HepG2 (cell line): ENCODE measurements around the gene TLE1. TPM values are rescaled to one million over a fixed set of nuclear protein-coding genes. Genes with fewer than 3 reads are reported as not detected.
A peak's percentile ranks its signal among the peaks of the same experiment; 100 is the strongest.

Source experiments
- ATAC-seq: fragments of 200-7000 bp; cut with Tn5 transposase; 3 replicates; pipeline ENCODE4 v1.9.1; 2020; ENCODE audit warnings: mild to moderate bottlenecking, moderate library complexity
- BruUV-seq: library from RNA; stranded (reverse); fragments of 400-500 nt; replicated peaks from 2 replicates; lab custom pipeline; 2021; lab: Mats Ljungman, UMichigan
- CTCF ChIA-PET: fragments of 300-600 bp; formaldehyde crosslinking; extraction: SDS; loops from one replicate; lab custom pipeline; 2021; ENCODE audit warnings: low total read pairs, inconsistent platforms, low intra/inter-chr PET ratio; lab: Yijun Ruan, JAX
- POLR2A ChIA-PET: fragments of 350-600 bp; sonication (Branson Sonifier 250); formaldehyde crosslinking; loops from one replicate; lab custom pipeline; 2020; ENCODE audit warnings: antibody characterized with exemption, inconsistent platforms; lab: Yijun Ruan, JAX
- DNase-seq: peaks from one replicate; pipeline ENCODE4 v3.0.0-alpha.2; 2015; ENCODE audit warnings: low spot score
- FAIRE-seq: peaks from 3 replicates; lab custom pipeline; 2011; peaks lifted over from hg19 to GRCh38; lab: Jason Lieb, UNC
- H2AFZ ChIP-seq: one replicate; pipeline ENCODE4 v1.6.1; 2011; ENCODE audit warnings: low read length, inconsistent platforms
- H3K27ac ChIP-seq: fragments of 300-600 bp; 3 replicates; pipeline ENCODE4 v1.8.0; 2011; ENCODE audit warnings: mixed run types, mild to moderate bottlenecking, mixed read lengths, low read length, inconsistent platforms; ENCODE audit not compliant: insufficient read depth; ENCODE audit errors: extremely low read length
- H3K27me3 ChIP-seq, 2 experiments: fragments of 200-600 bp in 1 of 2; 2 replicates in 1 of 2; 3 replicates in 1 of 2; pipeline versions ENCODE4 v1.6.0 to v1.8.0; 2011; ENCODE audit warnings: low read length in 2 of 2, mild to moderate bottlenecking in 2 of 2, moderate library complexity in 2 of 2, inconsistent platforms in 1 of 2; ENCODE audit not compliant: insufficient read depth in 2 of 2, control insufficient read depth in 1 of 2
- H3K36me3 ChIP-seq, 2 experiments: fragments of 200-600 bp in 1 of 2; replicated peaks in 1 of 2; 2 replicates in 1 of 2; 3 replicates in 1 of 2; pipeline versions ENCODE4 v1.5.1 to v1.8.0; 2011; ENCODE audit warnings: low read length in 2 of 2, inconsistent platforms in 1 of 2; ENCODE audit not compliant: insufficient read depth in 2 of 2, control insufficient read depth in 1 of 2
- H3K4me1 ChIP-seq: 2 replicates; pipeline ENCODE4 v1.5.1; 2012; ENCODE audit warnings: low read length, inconsistent platforms; ENCODE audit not compliant: insufficient read depth
- H3K4me2 ChIP-seq: 2 replicates; pipeline ENCODE4 v1.6.0; 2011; ENCODE audit warnings: low read depth, low read length, inconsistent platforms
- H3K4me3 ChIP-seq, 3 experiments: fragments of 200-600 bp in 1 of 3; sonication (generic), shearing (Covaris generic) in 1 of 3; replicated peaks in 1 of 3; 2 replicates each; pipeline ENCODE4 v1.5.1; 2011 to 2016; ENCODE audit warnings: low read length in 3 of 3, inconsistent platforms in 2 of 3, low read depth in 2 of 3, mild to moderate bottlenecking in 2 of 3, control low read depth in 1 of 3, mixed read lengths in 1 of 3; ENCODE audit not compliant: insufficient read depth in 1 of 3
- H3K79me2 ChIP-seq: one replicate; pipeline ENCODE4 v1.6.1; 2011; ENCODE audit warnings: low read length, inconsistent platforms; ENCODE audit not compliant: insufficient read depth
- H3K9ac ChIP-seq: 2 replicates; pipeline ENCODE4 v1.6.0; 2011; ENCODE audit warnings: mild to moderate bottlenecking, low read depth, low read length, inconsistent platforms; ENCODE audit not compliant: insufficient read depth
- H3K9me3 ChIP-seq: 2 replicates; pipeline ENCODE4 v1.5.1; 2012; ENCODE audit warnings: mild to moderate bottlenecking, low read length
- H4K20me1 ChIP-seq: 2 replicates; pipeline ENCODE4 v1.6.0; 2011; ENCODE audit warnings: inconsistent platforms, mild to moderate bottlenecking, low read length, moderate library complexity; ENCODE audit not compliant: insufficient read depth
- NCOR1 ChIP-seq: fragments of 200-600 bp; sonication (generic); IDR thresholded peaks from 2 replicates; pipeline ENCODE4 v1.7.0; 2017; ENCODE audit warnings: antibody characterized with exemption, low read length, borderline replicate concordance
- PLRG1 ChIP-seq: fragments of 450-650 bp; conservative IDR thresholded peaks from 2 replicates; pipeline ENCODE4 v1.6.1; 2016
- RBM22 ChIP-seq: fragments of 200-400 bp; formaldehyde crosslinking; optimal IDR thresholded peaks from 2 replicates; pipeline ENCODE3; 2017; ENCODE audit warnings: mild to moderate bottlenecking, low read length, moderate library complexity
- YEATS2 ChIP-seq: sonication (generic); formaldehyde crosslinking; IDR thresholded peaks from 2 replicates; pipeline ENCODE4 v1.4.0; 2020; ENCODE audit warnings: missing genetic modification reagents, borderline replicate concordance
- ZKSCAN8 ChIP-seq: IDR thresholded peaks from 2 replicates; pipeline ENCODE4 v1.6.1; 2016; ENCODE audit warnings: borderline replicate concordance, missing genetic modification reagents, missing compliant biosample characterization
- WGBS: methylation state at CpG from one replicate; pipeline ENCODE4 v1.1.6; 2017; ENCODE audit warnings: low lambda C conversion rate; 5-methylcytosine and 5-hydroxymethylcytosine counted together
- in situ Hi-C: cut with HindIII; loops from 2 replicates; pipeline ENCODE4 v1.10.0; 2017; ENCODE audit warnings: low pct_unique_long_range_greater_than_20kb; ENCODE audit not compliant: extremely low pct_ligation_motif_present
- intact Hi-C: fragments of 100-400 bp; cut with micrococcal nuclease; formaldehyde crosslinking; loops from one replicate; pipeline ENCODE4 v1.10.0; 2022; ENCODE audit not compliant: unreplicated experiment
- polyA plus RNA-seq, 8 experiments: library from polyadenylated mRNA; depleted of rRNA in 3 of 8; stranded (reverse) in 7 of 8; unstranded in 1 of 8; fragments of >200 nt; fragmentation: Illumina TruSeq in 4 of 8; extraction: Trizol in 4 of 8; gene quantifications; 2 replicates each; pipeline versions ENCODE4 v1.2.1 to v1.2.3, GENCODE V29; 2011 to 2016; ENCODE audit warnings: low read depth in 4 of 8, missing spikeins in 1 of 8, mixed read lengths in 1 of 8; ENCODE audit not compliant: insufficient read depth in 1 of 8
- total RNA-seq, 5 experiments: library from RNA; depleted of rRNA; stranded (reverse); fragments of >200 nt; fragmentation: Illumina TruSeq; extraction: Trizol; gene quantifications; 2 replicates each; pipeline ENCODE4 v1.2.3, GENCODE V29; 2016; ENCODE audit warnings: low read depth in 1 of 5

TLE1 gene
- total and polyA plus RNA-seq, 2 of the 13 experiments (the other 11 are each of a cell fraction or from before 2014, with no cell fraction given): 35.9 to 109 TPM

- in situ Hi-C loops: no loop called here
- WGBS: 98% methylated on average over 3 of the region's 3 CpGs
Observed at GRCh38 chr9:81636255-81636599, 53.1 kb downstream of the TLE1 start.

GRCh38 chr9:81635521-81636254 is 53.7 kb downstream of the TLE1 start:
- Histone ChIP-seq H3K27me3 (no peaks in the 10 kb centered on the region), H3K4me3 (peak overlapping the region in 2 of 3 experiments; percentile 10 to 19; a peak in 1 of 6 replicates), H3K79me2 (peaks cover 28% of the 10 kb centered on the region), H3K4me1 (peaks cover 70% of the 10 kb centered on the region), H2AFZ (no peak overlapping the region), H4K20me1 (peaks cover 35% of the 10 kb centered on the region), H3K9ac (no peak overlapping the region), H3K36me3 (peaks cover 9 to 40% of the 10 kb centered on the region in 2 experiments), H3K4me2 (peak overlapping the region; percentile 65), H3K9me3 (no peaks in the 10 kb centered on the region), H3K27ac (peak overlapping the region; percentile 70)
- BruUV-seq: no TSS peak
- in situ Hi-C loops: no loop called here
- ChIA-PET POLR2A (interaction anchor here (2.3 kb wide), 1 partner anchor 47 kb away, joined by 14 read pairs; no protein-coding TSS in a partner anchor), CTCF (no interaction called here)
- FAIRE-seq: no peak
- no peak for DNase-seq
- TF ChIP-seq NCOR1 (0 out of 2 replicates have a peak, but pooled peaks have one; percentile 6), YEATS2 (CRISPR knock-in tag) (no peak)
- ATAC-seq: no peak
- intact Hi-C loops: loop anchor here (1.0 to 2.0 kb wide), 2 partner anchors 21 to 51 kb away; no protein-coding TSS in a partner anchor
- WGBS: 79% methylated on average over 1 of the region's 1 CpG

More at GRCh38 chr9:81636255-81636599, 53.1 kb downstream of the TLE1 start:
- no peak for ATAC-seq
- H3K4me2 ChIP-seq: peak overlapping the region; percentile 65; the same call in 1 of the 2 replicates
- H4K20me1 ChIP-seq: peaks cover 35% of the 10 kb centered on the region
- CTCF ChIA-PET: no interaction called here
- peaks cover 9 to 35% of the 10 kb centered on the region in 2 experiments for H3K36me3 ChIP-seq
- POLR2A ChIA-PET: no interaction called here
- H2AFZ ChIP-seq: no peak overlapping the region
- FAIRE-seq: no peak
- intact Hi-C loops: no loop called here
- no peak for TF ChIP-seq ZKSCAN8
- TF ChIP-seq RBM22: peak; percentile 17
- no peak for TF ChIP-seq PLRG1
- no TSS peak for BruUV-seq
- no peak overlapping the region for H3K4me3 ChIP-seq
- H3K4me1 ChIP-seq: peaks cover 67% of the 10 kb centered on the region
- DNase-seq: no peak
- H3K9ac ChIP-seq: no peak overlapping the region
- peak overlapping the region; percentile 70 for H3K27ac ChIP-seq
- H3K9me3 ChIP-seq: no peaks in the 10 kb centered on the region
- peaks cover 33% of the 10 kb centered on the region for H3K79me2 ChIP-seq
- no peaks in the 10 kb centered on the region for H3K27me3 ChIP-seq
